ENCODE results near the gene PSMB11.
"Not testable (repeated sequence)": the region's sequence is repeated elsewhere in the genome, so short reads cannot be mapped to it uniquely, and the experiment has no call there.

The PSMB11 gene, protein sequence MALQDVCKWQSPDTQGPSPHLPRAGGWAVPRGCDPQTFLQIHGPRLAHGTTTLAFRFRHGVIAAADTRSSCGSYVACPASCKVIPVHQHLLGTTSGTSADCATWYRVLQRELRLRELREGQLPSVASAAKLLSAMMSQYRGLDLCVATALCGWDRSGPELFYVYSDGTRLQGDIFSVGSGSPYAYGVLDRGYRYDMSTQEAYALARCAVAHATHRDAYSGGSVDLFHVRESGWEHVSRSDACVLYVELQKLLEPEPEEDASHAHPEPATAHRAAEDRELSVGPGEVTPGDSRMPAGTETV

DNA sequence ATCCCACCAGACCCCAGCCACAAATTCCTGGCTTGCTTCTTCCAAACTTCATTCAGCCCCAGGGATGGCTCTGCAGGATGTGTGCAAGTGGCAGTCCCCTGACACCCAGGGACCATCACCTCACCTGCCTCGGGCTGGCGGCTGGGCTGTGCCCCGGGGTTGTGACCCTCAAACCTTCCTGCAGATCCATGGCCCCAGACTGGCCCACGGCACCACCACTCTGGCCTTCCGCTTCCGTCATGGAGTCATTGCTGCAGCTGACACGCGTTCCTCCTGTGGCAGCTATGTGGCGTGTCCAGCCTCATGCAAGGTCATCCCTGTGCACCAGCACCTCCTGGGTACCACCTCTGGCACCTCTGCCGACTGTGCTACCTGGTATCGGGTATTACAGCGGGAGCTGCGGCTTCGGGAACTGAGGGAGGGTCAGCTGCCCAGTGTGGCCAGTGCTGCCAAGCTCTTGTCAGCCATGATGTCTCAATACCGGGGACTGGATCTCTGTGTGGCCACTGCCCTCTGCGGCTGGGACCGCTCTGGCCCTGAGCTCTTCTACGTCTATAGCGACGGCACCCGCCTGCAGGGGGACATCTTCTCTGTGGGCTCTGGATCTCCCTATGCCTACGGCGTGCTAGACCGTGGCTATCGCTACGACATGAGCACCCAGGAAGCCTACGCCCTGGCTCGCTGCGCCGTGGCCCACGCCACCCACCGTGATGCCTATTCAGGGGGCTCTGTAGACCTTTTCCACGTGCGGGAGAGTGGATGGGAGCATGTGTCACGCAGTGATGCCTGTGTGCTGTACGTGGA lies at the start of gene PSMB11:
PSMB11 (plus strand) TSS at position 51 of the 804 bp plus-strand sequence; CDS start at position 65, 14 bp downstream.
- no peak for DNase-seq (ENCODE audit: low read depth in 2 of 2)

DNA sequence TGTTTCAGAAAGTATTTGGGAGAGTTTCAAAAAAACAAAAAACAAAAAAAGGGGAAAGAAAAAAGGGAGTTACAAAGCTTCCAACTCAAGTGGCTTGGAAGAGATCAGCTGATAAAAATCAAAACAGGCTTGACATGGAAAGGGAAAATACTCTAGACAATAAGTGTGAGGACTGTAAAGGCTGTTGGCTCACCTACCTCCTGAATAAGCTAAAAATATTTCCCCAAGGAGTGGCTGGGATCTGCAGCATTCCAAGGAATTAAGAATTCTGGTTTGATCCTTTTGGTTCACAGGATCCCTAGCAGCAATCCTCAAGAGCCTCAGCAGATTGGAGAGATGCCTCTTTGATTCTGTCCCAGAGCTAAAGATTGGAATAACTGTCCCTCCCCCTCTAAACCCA lies 48.5 kb upstream of the PSMB11 start:
- no peak for DNase-seq (ENCODE audit: low read depth in 2 of 2)

DNA sequence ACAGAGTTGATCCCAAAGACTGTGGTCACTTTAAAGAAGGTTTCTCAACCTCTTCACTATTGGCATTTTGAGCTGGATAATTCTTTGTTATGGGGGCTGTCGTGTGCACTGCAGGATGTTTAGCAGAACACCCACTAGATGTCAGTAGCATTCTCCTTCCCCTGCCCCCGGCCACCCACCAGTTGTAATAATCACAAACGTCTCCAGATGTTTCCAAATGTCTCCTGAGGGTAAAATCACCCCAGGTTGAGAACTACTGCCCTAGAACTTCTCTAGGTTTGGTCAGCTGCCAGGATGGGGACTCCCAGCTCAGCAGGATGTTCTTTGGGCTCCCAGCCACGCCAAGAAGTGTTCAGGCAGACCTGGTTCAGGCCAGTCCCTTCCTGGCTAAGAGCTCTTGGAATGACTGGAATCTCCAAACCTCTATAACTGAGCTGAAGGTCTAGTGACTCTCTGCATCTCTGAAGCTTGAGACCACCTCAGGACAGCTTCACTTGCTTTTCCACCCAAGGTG lies 47.2 kb upstream of the PSMB11 start:
- DNase-seq (ENCODE audit: low read depth in 2 of 2), result no peak

DNA sequence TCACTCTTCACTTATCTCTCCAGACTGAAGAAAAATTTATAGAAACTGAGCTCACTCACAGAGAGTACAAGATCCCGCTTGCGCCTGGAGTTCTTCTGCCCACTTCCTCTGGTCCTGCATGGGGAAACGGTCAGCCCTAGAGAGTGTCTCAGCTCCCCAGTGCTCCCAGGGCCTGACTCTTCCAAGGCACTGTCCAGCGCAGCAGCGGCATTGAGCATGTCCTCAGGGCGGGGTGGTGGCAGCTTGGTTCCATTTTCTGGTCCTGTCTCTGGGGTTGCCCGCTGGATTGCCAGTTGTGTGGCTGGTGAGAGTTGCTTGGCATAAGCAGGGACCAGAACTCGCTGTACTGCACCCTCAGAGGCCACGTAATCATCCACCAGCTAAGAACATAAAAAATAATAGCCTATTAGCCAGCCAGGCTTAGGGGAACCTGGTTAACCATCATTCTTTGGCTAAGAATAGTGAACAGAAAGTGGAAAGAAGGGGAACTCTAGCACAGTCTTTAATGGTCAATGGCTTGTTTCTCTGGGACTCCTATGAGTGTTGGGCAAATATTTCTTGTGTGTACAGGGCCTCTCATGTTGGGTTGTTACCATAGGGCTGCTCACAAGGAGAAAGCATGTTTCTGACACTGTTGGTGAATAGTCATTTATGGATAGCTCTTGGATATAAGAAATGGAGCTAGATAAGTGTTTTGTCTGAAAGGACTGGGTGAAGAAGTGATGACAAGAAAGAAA lies 46.0 kb upstream of the PSMB11 start:
- no peak for DNase-seq (ENCODE audit: low read depth in 2 of 2)

DNA sequence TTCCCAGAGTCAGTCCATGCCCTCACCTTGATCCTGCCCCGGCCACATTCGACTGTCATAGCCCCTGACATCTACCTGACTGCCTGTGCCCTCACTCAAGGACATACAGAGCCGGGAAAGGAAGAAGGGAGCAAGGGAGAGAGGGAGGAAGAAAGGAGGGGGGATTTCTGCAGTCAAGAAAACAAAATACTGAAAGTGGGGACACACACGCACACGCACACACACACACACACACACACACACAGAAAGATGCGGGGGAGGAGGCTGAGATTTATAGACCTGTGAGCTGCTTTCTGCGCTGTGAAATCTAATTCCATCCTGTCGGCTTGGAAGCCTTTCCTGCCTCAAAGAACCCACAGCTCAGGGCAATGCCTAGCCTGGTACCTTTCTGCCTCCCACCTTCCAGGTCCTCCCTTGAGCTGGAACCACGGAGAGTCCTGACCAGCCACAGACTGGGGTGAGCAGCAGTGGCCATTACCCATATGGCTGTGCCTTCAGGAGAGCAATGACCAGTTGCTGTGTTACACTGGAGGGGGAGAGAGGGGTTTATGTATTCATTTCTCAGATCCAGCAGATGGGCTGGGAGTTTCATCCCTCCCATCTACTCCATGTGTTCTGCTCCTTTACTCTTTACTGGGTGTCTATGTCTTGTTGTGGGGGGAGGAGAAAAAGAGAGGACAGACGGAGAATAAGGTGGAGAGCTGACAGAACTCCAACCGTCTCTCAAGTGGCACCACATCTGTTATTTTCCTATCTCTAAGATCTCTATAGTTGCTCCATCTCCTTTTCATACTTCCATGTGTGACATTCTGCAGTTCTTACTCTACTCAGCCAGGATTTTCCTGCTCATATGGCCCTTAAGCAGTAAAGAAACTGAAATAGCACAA lies 45.0 kb upstream of the PSMB11 start:
- DNase-seq (ENCODE audit: low read depth in 2 of 2), result no peak

DNA sequence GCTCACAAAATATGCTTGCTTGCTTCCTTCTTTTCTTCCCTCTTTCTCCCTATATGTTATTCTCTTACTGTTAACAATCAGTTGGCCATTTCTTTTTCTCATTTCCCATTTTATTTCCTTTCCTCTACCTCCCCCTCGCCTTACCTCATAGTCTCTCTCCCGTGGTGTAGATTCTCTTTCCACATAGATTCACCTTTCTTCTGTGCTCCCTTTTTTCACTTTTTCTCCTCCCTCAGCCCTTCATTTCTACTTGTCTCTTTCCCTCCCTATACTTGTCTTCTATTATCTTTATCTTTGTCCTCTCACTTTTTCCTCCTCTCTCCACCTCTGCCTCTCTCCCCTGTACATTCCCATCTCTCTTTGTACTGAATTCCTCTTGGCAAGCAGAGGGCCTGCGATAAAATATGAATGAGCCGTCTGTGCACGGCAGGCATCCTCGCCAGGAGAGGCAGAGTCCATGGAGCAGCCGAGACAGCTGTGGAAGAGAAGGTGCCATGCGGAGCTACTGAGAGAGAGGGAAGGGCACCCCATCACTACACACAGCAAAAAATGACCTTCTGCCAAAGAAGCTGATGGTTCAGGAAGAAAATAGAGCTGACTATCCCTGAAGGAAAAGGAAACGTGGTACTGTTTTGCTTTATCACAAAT lies 44.2 kb upstream of the PSMB11 start:
- no peak for DNase-seq (ENCODE audit: low read depth in 2 of 2)

DNA sequence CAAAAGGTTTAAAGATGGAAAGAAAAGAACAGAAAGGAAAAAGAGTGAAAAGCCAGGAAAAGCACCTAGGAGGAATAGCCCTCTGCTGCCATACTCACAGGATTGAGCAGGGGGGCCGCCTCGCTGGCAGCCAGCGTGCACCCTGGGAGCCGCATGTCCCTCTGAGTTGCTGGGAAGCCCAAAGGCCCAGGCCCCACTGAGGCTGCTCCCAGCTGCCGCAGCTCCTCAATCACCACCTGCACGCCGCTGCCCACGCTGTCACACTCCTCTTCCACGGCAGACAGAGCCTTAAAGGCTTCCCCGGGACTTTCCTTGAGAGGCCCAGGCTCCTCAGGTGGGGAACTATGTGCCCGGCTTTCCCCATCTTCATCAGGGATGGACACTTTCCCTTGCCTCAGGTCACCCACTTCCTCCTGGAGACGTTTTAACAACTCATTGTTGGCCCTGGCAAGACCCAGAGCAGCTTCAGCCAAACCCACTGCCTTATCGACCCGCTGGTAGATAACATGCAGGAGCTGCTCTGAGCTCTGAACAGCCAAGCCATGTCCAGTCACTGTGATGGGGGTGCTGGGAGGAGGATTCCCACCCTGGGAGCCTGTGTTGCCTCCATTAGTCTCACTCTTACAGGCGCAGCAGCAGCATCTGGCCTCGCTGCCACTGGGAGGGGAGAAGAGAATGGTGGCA lies 43.5 kb upstream of the PSMB11 start:
- no peak for DNase-seq (ENCODE audit: low read depth in 2 of 2)

DNA sequence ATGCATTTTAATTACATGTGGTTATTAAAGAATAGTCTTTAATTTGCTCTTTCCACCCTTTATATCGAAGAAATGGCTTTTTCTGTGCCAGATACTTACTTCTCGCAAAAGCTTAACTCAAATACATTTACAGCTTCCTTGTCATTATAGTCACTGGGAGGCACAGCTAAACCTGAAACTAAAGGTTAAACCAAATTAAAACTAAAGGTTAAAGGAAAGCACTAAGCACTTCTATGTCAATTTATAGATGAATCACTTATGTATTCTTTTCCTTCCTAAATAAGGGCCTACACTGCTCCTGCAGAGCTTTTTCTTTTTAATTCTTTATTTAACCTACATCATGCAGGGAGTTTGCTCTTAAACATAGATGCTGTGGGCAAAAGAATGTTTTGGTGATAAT lies 41.2 kb upstream of the PSMB11 start:
- DNase-seq (ENCODE audit: low read depth in 2 of 2), result no peak

DNA sequence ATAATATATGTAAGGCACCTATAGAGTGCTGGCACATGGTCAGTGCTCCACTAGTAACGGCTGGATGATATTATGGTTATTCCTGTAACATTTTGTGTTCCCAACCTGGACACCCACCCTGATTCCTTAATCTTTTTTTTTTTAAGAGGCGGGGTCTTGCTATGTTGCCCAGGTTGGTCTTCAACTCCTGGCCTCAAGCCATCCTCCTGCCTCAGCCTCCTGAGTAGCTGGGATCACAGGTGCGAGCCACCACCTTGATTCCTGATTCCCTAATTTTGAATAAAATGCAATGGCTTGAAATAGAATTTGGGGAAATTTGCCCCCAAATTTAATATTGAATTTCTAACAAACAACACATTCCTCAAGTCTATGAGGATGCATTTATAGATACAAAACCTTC lies 39.4 kb upstream of the PSMB11 start:
- no peak for DNase-seq (ENCODE audit: low read depth in 2 of 2)

DNA sequence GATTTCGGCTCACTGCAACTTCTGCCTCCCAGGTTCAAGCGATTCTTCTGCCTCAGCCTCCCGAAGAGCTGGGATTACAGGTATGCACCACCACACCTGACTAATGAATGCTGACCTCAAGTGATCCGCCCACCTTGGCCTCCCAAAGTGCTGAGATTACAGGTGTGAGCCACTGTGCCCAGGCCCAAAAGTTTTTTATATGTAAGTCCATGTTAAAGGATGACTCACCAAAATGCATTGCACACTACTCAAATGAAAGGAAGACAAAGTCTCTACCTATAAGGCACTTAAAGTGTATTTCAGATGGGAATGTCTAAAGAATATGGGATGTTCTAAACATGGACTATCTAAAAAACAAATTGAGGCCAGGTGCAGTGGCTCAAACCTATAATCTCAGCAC lies 37.7 kb upstream of the PSMB11 start:
- DNase-seq (ENCODE audit: low read depth in 2 of 2), result not testable (repeated sequence)

DNA sequence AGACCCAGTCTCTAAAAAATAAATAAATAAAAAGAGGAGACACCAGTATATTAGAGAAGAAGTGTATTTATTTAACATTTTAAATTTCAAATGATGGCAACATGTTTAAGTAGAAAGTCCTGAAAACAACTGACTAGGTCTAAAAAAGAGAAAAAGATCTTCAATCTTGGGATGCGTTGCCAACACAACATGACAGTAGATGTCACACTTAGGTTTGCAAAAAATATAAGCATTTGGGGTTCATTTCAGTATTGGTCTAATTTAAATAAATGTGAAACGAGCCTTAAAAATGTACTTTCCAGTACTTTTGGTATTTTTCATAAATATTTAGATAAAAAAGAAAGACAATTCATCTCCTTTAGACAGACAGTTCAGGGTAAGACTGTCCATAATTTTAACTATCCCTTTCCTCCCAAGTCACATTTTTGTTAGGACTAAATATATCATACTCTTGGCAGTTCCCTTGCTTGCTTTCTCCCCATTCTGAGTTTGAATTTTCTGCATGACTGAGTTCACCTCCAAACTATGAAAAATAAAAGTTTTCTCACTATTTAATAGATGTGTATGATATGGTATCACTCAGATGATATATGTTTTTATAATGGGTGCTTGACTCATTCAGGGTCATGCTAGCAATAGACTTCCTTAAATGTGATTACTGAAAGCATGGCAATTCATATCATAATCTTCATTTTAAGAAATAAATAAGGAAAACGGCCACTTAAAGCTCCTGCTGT lies 36.4 kb upstream of the PSMB11 start:
- no peak for DNase-seq (ENCODE audit: low read depth in 2 of 2)

DNA sequence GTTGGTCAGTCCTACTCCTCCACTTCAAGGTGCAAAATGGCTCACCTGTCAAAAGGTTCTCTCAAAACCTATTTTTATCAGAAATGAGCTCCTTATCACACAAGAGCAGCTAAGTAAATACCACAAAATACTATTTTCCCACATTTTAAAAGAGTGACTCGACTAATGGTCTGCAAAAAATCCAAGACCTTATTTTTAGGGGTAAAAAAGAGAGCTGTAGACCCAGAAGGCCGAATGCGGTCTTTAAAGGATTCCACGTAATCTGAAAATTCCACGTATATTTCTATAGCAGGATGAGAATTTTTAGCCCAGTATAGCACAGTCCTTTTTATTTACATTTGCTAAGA lies 35.9 kb upstream of the PSMB11 start:
- DNase-seq (ENCODE audit: low read depth in 2 of 2), result no peak

DNA sequence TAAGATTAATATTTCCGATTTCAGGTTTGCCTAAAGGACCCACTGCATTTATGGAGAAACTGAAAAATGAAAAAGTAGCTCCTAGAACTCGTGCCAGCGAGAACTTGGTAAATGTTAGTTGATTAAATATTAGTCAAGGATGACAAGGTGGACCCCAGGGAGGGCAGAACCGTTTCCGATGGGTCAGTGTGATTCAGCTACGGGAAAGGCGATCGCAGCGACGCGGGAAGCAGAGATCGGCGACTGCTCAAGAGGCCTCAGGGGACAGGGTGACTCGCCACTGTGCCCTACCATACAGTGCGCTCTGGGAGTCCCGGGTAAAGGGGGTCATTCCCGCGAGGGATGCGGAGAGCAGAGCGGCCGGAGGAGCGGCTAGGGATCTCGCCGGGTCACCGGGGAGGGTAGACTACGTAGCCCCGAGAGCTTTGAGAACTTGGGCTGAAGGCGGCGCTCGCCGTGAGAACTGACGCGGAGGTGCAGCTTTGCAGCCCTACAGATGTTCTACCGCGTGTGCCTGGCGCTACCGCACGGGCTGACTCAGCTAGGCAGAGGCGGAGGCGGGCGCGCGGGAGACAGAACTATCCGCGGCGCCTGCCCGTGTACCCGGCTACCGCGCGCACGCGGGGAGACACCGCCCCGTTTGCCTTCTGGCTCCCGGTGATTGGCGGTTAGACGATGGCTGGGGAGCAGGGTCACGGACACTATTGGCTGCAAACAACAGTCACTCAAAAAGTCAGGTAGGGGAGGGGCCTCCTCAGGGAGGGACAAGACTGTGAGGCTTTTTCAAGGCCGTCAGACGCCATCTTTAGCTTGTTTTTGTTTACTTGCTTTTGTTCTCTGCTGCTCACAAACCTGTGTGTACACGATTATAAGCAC lies 35.2 kb upstream of the PSMB11 start:
- DNase-seq (ENCODE audit: low read depth in 2 of 2), result peak; percentile 89 to 92

DNA sequence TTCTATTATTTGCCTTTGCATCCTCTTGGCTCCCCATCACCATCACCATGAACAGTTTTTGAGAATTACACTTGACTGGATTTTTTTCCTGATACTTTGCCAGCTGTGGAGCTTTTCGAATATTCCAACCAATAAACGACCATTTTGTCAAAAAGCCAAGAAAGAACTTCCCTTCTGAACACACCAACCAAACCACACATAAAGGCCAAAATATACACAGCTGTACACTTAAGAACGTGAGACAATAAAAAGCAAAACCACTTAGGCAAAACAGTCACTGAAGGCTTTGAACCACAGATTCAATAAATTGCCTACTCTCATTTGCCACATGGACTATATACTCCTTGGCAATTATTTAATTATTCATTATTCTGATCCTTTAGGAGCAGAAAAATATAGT lies 33.2 kb upstream of the PSMB11 start:
- no peak for DNase-seq (ENCODE audit: low read depth in 2 of 2)

DNA sequence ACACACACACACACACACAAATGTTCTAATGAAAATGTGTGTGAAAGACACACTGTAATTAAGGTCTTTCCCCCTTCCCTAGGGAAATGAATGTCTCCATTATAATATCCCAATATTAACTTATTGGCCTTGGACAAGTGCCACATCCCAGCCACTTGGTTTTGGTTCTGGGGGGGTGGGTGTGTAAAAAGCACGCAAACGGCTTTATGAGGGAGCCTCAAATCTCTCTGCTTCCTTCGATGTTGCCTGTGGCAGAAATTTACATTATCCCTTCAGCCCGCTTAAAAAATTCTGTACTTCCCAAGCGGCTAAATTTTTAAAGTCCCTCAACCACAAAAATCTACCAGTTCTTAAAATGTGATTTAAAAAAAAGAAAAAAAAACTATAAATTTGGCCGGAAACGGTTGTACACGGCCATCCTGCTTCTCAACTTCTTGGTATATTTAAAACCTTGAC lies 32.5 kb upstream of the PSMB11 start:
- DNase-seq (ENCODE audit: low read depth in 2 of 2), result no peak

DNA sequence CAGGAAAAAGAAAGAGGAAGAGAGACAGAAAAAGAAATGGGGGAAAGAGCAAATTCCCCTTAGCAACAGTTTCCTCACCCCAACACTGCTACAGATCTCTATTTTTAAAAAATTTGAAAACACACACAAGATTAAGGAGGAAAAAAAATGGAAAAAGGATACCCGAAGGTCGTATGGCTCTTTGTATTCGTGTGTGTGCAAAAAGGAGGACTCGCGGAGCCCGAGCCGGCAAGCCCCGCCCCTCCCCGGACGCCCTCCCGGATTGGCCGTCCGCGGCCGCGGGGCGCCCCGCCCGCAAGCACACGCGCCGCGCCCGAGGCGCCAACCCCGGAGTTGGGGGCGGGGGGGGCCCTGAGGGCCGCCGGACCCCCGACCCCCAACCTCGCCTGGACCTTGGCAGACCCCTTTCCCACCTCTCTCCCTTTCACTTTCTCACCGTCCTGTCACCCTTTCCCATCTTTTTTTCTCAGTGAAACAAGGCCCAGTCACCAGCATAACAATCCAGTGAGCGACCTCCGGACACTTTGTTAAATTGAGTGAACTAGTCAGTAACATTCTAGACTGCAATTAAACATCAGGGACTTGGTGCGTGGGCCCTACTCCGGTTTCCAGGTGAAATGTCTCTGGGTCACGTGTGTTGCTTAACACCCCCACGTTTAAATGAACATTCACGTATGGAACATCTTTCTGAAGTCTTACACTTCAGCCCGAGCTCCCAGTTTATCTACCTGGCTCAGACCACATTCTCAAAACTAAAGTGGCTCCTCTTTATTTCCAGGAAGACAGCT lies 31.9 kb upstream of the PSMB11 start, which contains the start of gene C14orf93:
C14orf93 (minus strand) TSS at position 205 of the 788 bp plus-strand sequence. CDS start 11,120 bp downstream, outside the sequence.
- peak; percentile 54 to 70 for DNase-seq (ENCODE audit: low read depth in 2 of 2)

DNA sequence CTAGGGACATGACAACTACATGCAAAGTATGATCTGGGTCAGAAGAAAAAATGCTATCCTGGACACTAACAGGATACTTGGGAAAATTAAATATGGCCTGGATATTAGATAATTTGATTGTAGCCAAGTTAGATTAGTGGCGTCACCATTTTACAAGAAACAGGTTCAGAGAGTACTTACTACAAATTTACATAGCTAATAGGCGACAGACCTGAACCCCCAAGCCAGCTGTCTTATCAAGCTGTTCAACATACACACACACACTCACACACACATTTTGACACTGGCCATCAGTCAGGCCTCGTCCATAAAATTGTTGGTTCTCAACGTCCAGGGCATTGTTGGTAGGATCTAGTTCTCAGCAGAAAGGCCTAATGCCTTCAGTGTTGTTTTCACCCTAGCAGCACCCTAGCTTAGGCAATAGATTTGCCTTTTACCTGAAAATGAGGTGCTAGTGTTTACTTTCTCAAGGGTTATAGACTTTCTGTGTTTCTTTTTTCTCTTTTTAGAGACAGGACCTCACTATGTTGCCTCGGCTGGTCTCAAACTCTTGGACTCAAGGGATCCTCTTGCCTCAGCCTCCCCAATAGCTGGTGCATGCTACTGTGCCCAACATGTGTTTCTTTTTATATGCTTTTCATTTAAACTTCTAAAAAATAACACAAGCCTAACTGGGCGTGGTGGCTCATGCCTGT lies 28.8 kb upstream of the PSMB11 start:
- DNase-seq (ENCODE audit: low read depth in 2 of 2), result no peak
